ENCODE results near the gene FAM184A.

DNA sequence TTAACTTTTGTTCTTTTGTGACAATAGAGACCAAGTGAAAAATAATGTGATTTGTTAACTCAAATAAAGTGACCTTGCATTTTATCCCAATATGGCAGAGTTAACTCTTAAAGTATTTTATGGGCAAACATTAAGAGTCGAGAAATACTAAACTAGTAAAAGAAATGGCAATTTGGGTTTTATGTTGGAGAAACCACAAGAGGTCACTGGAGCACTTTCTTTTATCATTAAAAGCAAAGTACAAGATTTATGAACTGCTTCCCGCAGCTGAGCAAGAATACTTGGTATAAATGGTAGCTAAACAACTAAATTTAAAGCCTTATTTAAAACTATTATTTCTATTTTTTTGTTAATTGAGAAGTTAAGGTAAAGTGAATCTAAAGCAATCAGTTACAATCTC, 110.0 kb downstream of the FAM184A start:
- TF ChIP-seq EZH2phosphoT487 (IDR thresholded peaks at IDR 0.05) = no peak
- TF ChIP-seq, protein P1, sequence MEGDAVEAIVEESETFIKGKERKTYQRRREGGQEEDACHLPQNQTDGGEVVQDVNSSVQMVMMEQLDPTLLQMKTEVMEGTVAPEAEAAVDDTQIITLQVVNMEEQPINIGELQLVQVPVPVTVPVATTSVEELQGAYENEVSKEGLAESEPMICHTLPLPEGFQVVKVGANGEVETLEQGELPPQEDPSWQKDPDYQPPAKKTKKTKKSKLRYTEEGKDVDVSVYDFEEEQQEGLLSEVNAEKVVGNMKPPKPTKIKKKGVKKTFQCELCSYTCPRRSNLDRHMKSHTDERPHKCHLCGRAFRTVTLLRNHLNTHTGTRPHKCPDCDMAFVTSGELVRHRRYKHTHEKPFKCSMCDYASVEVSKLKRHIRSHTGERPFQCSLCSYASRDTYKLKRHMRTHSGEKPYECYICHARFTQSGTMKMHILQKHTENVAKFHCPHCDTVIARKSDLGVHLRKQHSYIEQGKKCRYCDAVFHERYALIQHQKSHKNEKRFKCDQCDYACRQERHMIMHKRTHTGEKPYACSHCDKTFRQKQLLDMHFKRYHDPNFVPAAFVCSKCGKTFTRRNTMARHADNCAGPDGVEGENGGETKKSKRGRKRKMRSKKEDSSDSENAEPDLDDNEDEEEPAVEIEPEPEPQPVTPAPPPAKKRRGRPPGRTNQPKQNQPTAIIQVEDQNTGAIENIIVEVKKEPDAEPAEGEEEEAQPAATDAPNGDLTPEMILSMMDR (IDR thresholded peaks at IDR 0.05) = peak; percentile 54
- no peak for TF ChIP-seq EZH2 (IDR thresholded peaks at IDR 0.05)

All from neural progenitor cell (in vitro differentiated cells).